IMR-90 (cell line): ENCODE data around the gene VOPP1. TPM values are rescaled to one million over a fixed set of nuclear protein-coding genes. Genes with fewer than 3 reads are reported as not detected.

Experiments
- ATAC-seq: fragments of 200-7000 bp; cut with Tn5 transposase; 2 replicates; pipeline ENCODE4 v1.9.1; 2020; ENCODE audit warnings: low read depth, mild to moderate bottlenecking, moderate library complexity
- BruUV-seq: library from RNA; stranded (reverse); fragments of 400-500 nt; replicated peaks from 2 replicates; lab custom pipeline; 2021; lab: Mats Ljungman, UMichigan
- CTCF ChIA-PET: fragments of 300-600 bp; formaldehyde crosslinking; extraction: SDS; loops from one replicate; lab custom pipeline; 2021; ENCODE audit warnings: antibody characterized with exemption; lab: Yijun Ruan, JAX
- POLR2A ChIA-PET: fragments of 300-600 bp; sonication (Branson Sonifier 250); formaldehyde crosslinking; loops from one replicate; lab custom pipeline; 2022; ENCODE audit warnings: antibody characterized with exemption; ENCODE audit not compliant: unreplicated experiment; lab: Charles Lee
- DNase-seq: peaks from one replicate; pipeline ENCODE4 v3.0.0; 2013
- H2AFZ ChIP-seq: replicated peaks from 2 replicates; pipeline ENCODE3; 2013; ENCODE audit warnings: low read length, mild to moderate bottlenecking; ENCODE audit not compliant: poor library complexity
- H2AK5ac ChIP-seq: 2 replicates; pipeline ENCODE4 v1.6.1; 2013; ENCODE audit warnings: low read depth, low read length, inconsistent platforms
- H2AK9ac ChIP-seq: replicated peaks from 2 replicates; pipeline ENCODE3; 2013; ENCODE audit warnings: mild to moderate bottlenecking, low read depth, low read length, moderate library complexity; ENCODE audit not compliant: poor library complexity
- H2BK120ac ChIP-seq: 2 replicates; pipeline ENCODE4 v1.6.1; 2013; ENCODE audit warnings: low read depth, low read length, inconsistent platforms
- H2BK15ac ChIP-seq: 3 replicates; pipeline ENCODE4 v1.6.1; 2013; ENCODE audit warnings: low read depth, low read length, inconsistent platforms
- H2BK20ac ChIP-seq: 2 replicates; pipeline ENCODE4 v1.6.1; 2013; ENCODE audit warnings: low read depth, mild to moderate bottlenecking, inconsistent platforms, low read length, moderate library complexity
- H2BK5ac ChIP-seq: 2 replicates; pipeline ENCODE4 v1.6.1; 2013; ENCODE audit warnings: mild to moderate bottlenecking, low read depth, low read length, inconsistent platforms; ENCODE audit not compliant: poor library complexity, severe bottlenecking
- H3K14ac ChIP-seq: replicated peaks from 2 replicates; pipeline ENCODE4 v1.6.1; 2013; ENCODE audit warnings: low read depth, low read length, inconsistent platforms
- H3K18ac ChIP-seq: 2 replicates; pipeline ENCODE4 v1.6.1; 2013; ENCODE audit warnings: low read depth, low read length, control low read depth
- H3K23ac ChIP-seq: 2 replicates; pipeline ENCODE4 v1.6.1; 2013; ENCODE audit warnings: low read depth, low read length, inconsistent platforms
- H3K27ac ChIP-seq: 2 replicates; pipeline ENCODE4 v1.5.1; 2013; ENCODE audit warnings: mild to moderate bottlenecking, control low read depth, low read length; ENCODE audit not compliant: insufficient read depth
- H3K27me3 ChIP-seq: 2 replicates; pipeline ENCODE4 v1.6.1; 2013; ENCODE audit warnings: low read length; ENCODE audit not compliant: control insufficient read depth, insufficient read depth
- H3K36me3 ChIP-seq: 2 replicates; pipeline ENCODE4 v1.6.1; 2013; ENCODE audit warnings: low read length, mixed read lengths; ENCODE audit not compliant: control insufficient read depth, insufficient read depth
- H3K4ac ChIP-seq: 2 replicates; pipeline ENCODE4 v1.6.1; 2013; ENCODE audit warnings: low read depth, low read length, inconsistent platforms
- H3K4me1 ChIP-seq: 2 replicates; pipeline ENCODE4 v1.6.1; 2013; ENCODE audit warnings: low read length, mixed read lengths; ENCODE audit not compliant: control insufficient read depth, insufficient read depth
- H3K4me2 ChIP-seq: 2 replicates; pipeline ENCODE4 v1.6.1; 2013; ENCODE audit warnings: low read depth, mild to moderate bottlenecking, control low read depth, low read length, moderate library complexity
- H3K4me3 ChIP-seq: 2 replicates; pipeline ENCODE4 v1.5.1; 2013; ENCODE audit warnings: low read depth, mild to moderate bottlenecking, control low read depth, low read length, moderate library complexity; ENCODE audit not compliant: insufficient read depth
- H3K56ac ChIP-seq: 2 replicates; pipeline ENCODE4 v1.6.1; 2013; ENCODE audit warnings: low read length, inconsistent platforms; ENCODE audit not compliant: insufficient read depth; ENCODE audit errors: extremely low read depth
- H3K79me1 ChIP-seq, 2 experiments: 2 replicates each; pipeline ENCODE4 v1.6.1; 2013; ENCODE audit warnings: low read length in 2 of 2, inconsistent platforms in 1 of 2, low read depth in 1 of 2
- H3K9ac ChIP-seq: 2 replicates; pipeline ENCODE4 v1.6.1; 2013; ENCODE audit warnings: low read depth, low read length, control low read depth
- H3K9me1 ChIP-seq: 2 replicates; pipeline ENCODE4 v1.6.1; 2013; ENCODE audit warnings: low read length, inconsistent platforms; ENCODE audit not compliant: insufficient read depth
- H3K9me3 ChIP-seq: 2 replicates; pipeline ENCODE4 v1.6.1; 2013; ENCODE audit warnings: low read length; ENCODE audit not compliant: control insufficient read depth, insufficient read depth
- H4K20me1 ChIP-seq: 2 replicates; pipeline ENCODE4 v1.6.1; 2013; ENCODE audit warnings: low read length, inconsistent platforms; ENCODE audit not compliant: insufficient read depth
- H4K5ac ChIP-seq: 2 replicates; pipeline ENCODE4 v1.6.1; 2013; ENCODE audit warnings: mild to moderate bottlenecking, low read depth, low read length, control low read depth
- H4K8ac ChIP-seq, 2 experiments: 2 replicates each; pipeline ENCODE4 v1.6.1; 2013; ENCODE audit warnings: low read depth in 2 of 2, low read length in 2 of 2, control low read depth in 1 of 2, inconsistent platforms in 1 of 2
- H4K91ac ChIP-seq: 2 replicates; pipeline ENCODE4 v1.6.1; 2013; ENCODE audit warnings: low read depth, low read length, inconsistent platforms; ENCODE audit not compliant: insufficient read depth
- BHLHE40 ChIP-seq: fragments of 150-350 bp; IDR thresholded peaks from 2 replicates; pipeline ENCODE4 v1.6.1; 2016; ENCODE audit warnings: mild to moderate bottlenecking, low read depth, low read length
- CEBPB ChIP-seq: IDR thresholded peaks from 2 replicates; pipeline ENCODE4 v1.6.1; 2012; ENCODE audit warnings: low read depth, low read length, improper control_type of control experiment
- MAFK ChIP-seq: IDR thresholded peaks from 2 replicates; pipeline ENCODE4 v1.6.1; 2012; ENCODE audit warnings: low read depth, low read length, improper control_type of control experiment
- MAZ ChIP-seq: IDR thresholded peaks from 2 replicates; pipeline ENCODE4 v1.6.1; 2012; ENCODE audit warnings: low read depth, mild to moderate bottlenecking, low read length, improper control_type of control experiment, moderate library complexity, borderline replicate concordance
- NFE2L2 ChIP-seq: fragments of 150-350 bp; IDR thresholded peaks from 2 replicates; pipeline ENCODE4 v1.6.1; 2016; ENCODE audit warnings: low read depth, mild to moderate bottlenecking, low read length
- POLR2A ChIP-seq: IDR thresholded peaks from 2 replicates; pipeline ENCODE4 v1.6.1; 2012; ENCODE audit warnings: mild to moderate bottlenecking, low read depth, low read length
- RCOR1 ChIP-seq: IDR thresholded peaks from 2 replicates; pipeline ENCODE4 v1.6.1; 2012; ENCODE audit warnings: mild to moderate bottlenecking, low read length, improper control_type of control experiment; ENCODE audit not compliant: insufficient replicate concordance
- RFX5 ChIP-seq: IDR thresholded peaks from 2 replicates; pipeline ENCODE4 v1.8.0; 2012; ENCODE audit warnings: low read depth, mild to moderate bottlenecking, low read length, moderate library complexity
- WGBS, 2 experiments: methylation state at CpG; one replicate each; pipeline versions ENCODE4 v1.1.5 to v1.1.7; 2013; ENCODE audit warnings: missing lambda C conversion rate in 2 of 2; ENCODE audit not compliant: insufficient read length in 1 of 2; ENCODE audit errors: extremely low coverage in 2 of 2; 5-methylcytosine and 5-hydroxymethylcytosine counted together
- dilution Hi-C: fragments of 300-500 bp; cut with HindIII; formaldehyde crosslinking; loops from one replicate; pipeline ENCODE4 v1.14.3; 2018; ENCODE audit warnings: low sequenced_read_pairs; ENCODE audit not compliant: unreplicated experiment
- in situ Hi-C: fragments of 300-500 bp; cut with MboI; formaldehyde crosslinking; loops from 3 replicates; pipeline ENCODE4 v1.14.3; 2019; ENCODE audit warnings: low sequenced_read_pairs, inconsistent platforms, mixed read lengths
- intact Hi-C: fragments of 100-400 bp; cut with micrococcal nuclease; formaldehyde crosslinking; loops from 2 replicates; pipeline ENCODE4 v1.10.0; 2022
- polyA plus RNA-seq, 3 experiments: library from polyadenylated mRNA; depleted of rRNA; stranded (reverse); fragments of >200 nt; gene quantifications; 2 replicates each; pipeline ENCODE4 v1.2.3, GENCODE V29; 2012; ENCODE audit warnings: low replicate concordance in 1 of 3
- total RNA-seq: library from RNA; depleted of rRNA; stranded (reverse); fragments of >200 nt; gene quantifications from 2 replicates; pipeline ENCODE4 v1.2.3, GENCODE V29; 2012
- TF ChIP-seq, protein P1 (sequence below): fragments of 150-350 bp; IDR thresholded peaks from 2 replicates; pipeline ENCODE4 v1.6.1; 2017; ENCODE audit warnings: mild to moderate bottlenecking, antibody characterized with exemption, low read length, low read depth
- TF ChIP-seq, protein P2 (sequence below): fragments of 150-350 bp; IDR thresholded peaks from 2 replicates; pipeline ENCODE4 v1.6.1; 2016; ENCODE audit warnings: low read depth, mild to moderate bottlenecking, low read length, moderate library complexity, borderline replicate concordance
- TF ChIP-seq, protein P3 (sequence below): conservative IDR thresholded peaks from 2 replicates; pipeline ENCODE4 v1.5.1; 2012; ENCODE audit warnings: mild to moderate bottlenecking, low read depth, low read length, improper control_type of control experiment

Gene VOPP1
- total and polyA plus RNA-seq, 2 of the 4 experiments (the other 2 are of a cell fraction): 60.2 to 94.5 TPM

DNA sequence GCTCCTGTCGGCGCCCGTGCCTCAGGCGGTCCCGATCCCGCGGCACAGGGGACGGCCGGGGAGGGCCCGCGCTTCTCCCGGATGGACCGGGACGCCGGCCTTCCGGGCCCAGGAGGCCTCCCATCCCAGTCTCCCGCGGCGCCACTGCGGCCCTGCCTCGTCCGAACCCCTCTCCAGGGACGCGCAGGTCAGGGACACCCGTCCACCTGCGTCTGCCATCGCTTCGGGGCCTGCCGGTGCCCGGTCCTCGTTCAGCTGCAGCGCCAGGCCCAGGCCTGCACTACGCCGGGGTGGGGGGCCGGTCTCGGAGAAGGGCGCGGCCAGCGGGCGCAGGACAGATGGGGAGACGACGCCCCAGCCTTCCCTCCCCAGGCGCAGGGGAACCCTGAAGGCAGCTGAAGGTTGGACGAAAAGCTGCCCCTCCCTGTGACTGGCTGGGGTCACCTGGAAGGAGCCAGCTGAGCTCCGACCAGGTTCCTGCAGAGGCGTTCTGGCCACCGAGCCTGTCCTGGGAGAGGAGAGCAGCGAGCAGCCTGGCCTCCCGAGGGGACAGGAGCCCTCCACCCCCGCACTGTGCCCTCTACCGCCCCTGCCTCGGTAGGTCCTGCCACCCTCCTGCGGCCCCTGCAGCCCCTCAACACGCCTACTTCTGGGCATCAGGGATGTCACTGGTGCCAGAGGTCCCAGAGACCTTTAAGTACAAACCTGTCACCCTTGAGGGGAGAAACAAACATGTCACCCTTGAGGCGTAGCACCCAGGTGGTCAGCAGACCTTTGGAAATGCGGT lies 122.9 kb downstream of the VOPP1 start (continued):
- no peak for TF ChIP-seq BHLHE40

DNA sequence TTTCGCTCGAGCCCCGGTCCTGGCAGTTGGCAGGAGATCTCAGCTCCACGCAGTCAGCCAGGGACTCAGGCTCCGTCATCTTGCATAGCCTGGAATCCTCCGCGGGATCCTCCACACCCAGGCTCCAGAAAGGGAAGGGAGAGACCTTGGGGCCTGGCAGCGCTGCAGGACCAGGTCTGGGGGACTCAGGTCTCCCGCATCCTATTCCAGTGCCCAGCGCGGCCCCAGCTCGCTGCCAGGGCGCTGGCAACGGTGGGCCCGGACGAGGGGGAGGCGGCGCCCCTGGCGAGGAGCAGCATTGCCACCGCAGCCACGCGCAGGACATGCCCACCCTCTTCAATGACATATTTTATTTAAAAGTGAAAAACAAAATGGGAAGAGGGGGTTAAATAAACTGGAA lies 123.8 kb downstream of the VOPP1 start:
- 80% methylated on average over 1 of the region's 22 CpGs; no CpG with 5 or more reads in 1 of the 2 experiments for WGBS, 2 experiments
- dilution Hi-C loops: no loop called here
- POLR2A ChIA-PET: no interaction called here

More for the DNA sequence above, 123.8 kb downstream of the VOPP1 start:
- no peak overlapping the region for H3K9ac ChIP-seq
- no peak overlapping the region for H2BK120ac ChIP-seq
- no peaks in the 10 kb centered on the region; a peak in 1 of 4 replicates for H3K79me1 ChIP-seq
- H4K8ac ChIP-seq: no peak overlapping the region
- CTCF ChIA-PET: no interaction called here
- H3K4me1 ChIP-seq: no peaks in the 10 kb centered on the region
- no peak overlapping the region for H3K4me3 ChIP-seq
- intact Hi-C loops: no loop called here
- no TSS peak for BruUV-seq
- H3K23ac ChIP-seq: no peak overlapping the region
- H2AK9ac ChIP-seq: no peak overlapping the region
- no peak overlapping the region for H2BK15ac ChIP-seq
- H4K20me1 ChIP-seq: no peaks in the 10 kb centered on the region
- H3K27me3 ChIP-seq: no peaks in the 10 kb centered on the region
- no peak overlapping the region for H2BK5ac ChIP-seq
- no peak overlapping the region for H2BK20ac ChIP-seq
- no peak overlapping the region for H3K4ac ChIP-seq
- TF ChIP-seq, protein P1, sequence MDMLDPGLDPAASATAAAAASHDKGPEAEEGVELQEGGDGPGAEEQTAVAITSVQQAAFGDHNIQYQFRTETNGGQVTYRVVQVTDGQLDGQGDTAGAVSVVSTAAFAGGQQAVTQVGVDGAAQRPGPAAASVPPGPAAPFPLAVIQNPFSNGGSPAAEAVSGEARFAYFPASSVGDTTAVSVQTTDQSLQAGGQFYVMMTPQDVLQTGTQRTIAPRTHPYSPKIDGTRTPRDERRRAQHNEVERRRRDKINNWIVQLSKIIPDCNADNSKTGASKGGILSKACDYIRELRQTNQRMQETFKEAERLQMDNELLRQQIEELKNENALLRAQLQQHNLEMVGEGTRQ: no peak
- TF ChIP-seq MAZ (no peak), POLR2A (no peak), NFE2L2 (no peak), MAFK (no peak), CEBPB (no peak), RCOR1 (no peak), BHLHE40 (no peak), RFX5 (no peak)
- TF ChIP-seq, protein P2, sequence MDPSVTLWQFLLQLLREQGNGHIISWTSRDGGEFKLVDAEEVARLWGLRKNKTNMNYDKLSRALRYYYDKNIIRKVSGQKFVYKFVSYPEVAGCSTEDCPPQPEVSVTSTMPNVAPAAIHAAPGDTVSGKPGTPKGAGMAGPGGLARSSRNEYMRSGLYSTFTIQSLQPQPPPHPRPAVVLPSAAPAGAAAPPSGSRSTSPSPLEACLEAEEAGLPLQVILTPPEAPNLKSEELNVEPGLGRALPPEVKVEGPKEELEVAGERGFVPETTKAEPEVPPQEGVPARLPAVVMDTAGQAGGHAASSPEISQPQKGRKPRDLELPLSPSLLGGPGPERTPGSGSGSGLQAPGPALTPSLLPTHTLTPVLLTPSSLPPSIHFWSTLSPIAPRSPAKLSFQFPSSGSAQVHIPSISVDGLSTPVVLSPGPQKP: no peak
- TF ChIP-seq, protein P3, sequence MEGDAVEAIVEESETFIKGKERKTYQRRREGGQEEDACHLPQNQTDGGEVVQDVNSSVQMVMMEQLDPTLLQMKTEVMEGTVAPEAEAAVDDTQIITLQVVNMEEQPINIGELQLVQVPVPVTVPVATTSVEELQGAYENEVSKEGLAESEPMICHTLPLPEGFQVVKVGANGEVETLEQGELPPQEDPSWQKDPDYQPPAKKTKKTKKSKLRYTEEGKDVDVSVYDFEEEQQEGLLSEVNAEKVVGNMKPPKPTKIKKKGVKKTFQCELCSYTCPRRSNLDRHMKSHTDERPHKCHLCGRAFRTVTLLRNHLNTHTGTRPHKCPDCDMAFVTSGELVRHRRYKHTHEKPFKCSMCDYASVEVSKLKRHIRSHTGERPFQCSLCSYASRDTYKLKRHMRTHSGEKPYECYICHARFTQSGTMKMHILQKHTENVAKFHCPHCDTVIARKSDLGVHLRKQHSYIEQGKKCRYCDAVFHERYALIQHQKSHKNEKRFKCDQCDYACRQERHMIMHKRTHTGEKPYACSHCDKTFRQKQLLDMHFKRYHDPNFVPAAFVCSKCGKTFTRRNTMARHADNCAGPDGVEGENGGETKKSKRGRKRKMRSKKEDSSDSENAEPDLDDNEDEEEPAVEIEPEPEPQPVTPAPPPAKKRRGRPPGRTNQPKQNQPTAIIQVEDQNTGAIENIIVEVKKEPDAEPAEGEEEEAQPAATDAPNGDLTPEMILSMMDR: no peak
- in situ Hi-C loops: loop anchor here (25.0 kb wide), 1 partner anchor 514 kb away; the partner anchor contains the start of genes MRPS17 and NIPSNAP2
- H4K5ac ChIP-seq: no peak overlapping the region
- no peak overlapping the region for H3K18ac ChIP-seq
- H3K27ac ChIP-seq: no peak overlapping the region
- ATAC-seq (no peak), DNase-seq (no peak)
- H3K9me1 ChIP-seq: no peaks in the 10 kb centered on the region; the same call in 1 of the 2 replicates
- no peak overlapping the region for H2AK5ac ChIP-seq
- no peak overlapping the region for H3K56ac ChIP-seq
- H3K9me3 ChIP-seq: no peaks in the 10 kb centered on the region
- no peak overlapping the region for H2AFZ ChIP-seq
- H4K91ac ChIP-seq: no peak overlapping the region
- H3K4me2 ChIP-seq: no peak overlapping the region
- H3K14ac ChIP-seq: no peak overlapping the region
- peaks cover 3% of the 10 kb centered on the region; the same call in 1 of the 2 replicates for H3K36me3 ChIP-seq
